Karpas-422 (cell line): Measurements from ENCODE around the gene IMPA2. TPM values are rescaled to one million over a fixed set of nuclear protein-coding genes. Genes with fewer than 3 reads are reported as not detected.

Experiments used
- DNase-seq: peaks from one replicate; pipeline ENCODE4 v3.0.0-alpha.2; 2015
- H2AFZ ChIP-seq: fragments of 200-600 bp; sonication (generic); 2 replicates; pipeline ENCODE4 v1.6.1; 2014; ENCODE audit warnings: antibody characterized with exemption, low read length, mixed read lengths
- H3K27ac ChIP-seq: fragments of 200-600 bp; sonication (generic); 2 replicates; pipeline ENCODE4 v1.5.1; 2014; ENCODE audit warnings: mild to moderate bottlenecking, low read length, moderate library complexity
- H3K27me3 ChIP-seq: fragments of 200-600 bp; sonication (generic); 2 replicates; pipeline ENCODE4 v1.6.1; 2014; ENCODE audit warnings: low read length, mixed read lengths
- H3K36me3 ChIP-seq: fragments of 200-600 bp; sonication (generic); 2 replicates; pipeline ENCODE4 v1.6.1; 2014; ENCODE audit warnings: low read length, mixed read lengths; ENCODE audit not compliant: insufficient read depth
- H3K4me1 ChIP-seq: fragments of 200-600 bp; sonication (generic); 2 replicates; pipeline ENCODE4 v1.6.1; 2014; ENCODE audit warnings: mild to moderate bottlenecking, low read length, mixed read lengths
- H3K4me2 ChIP-seq: fragments of 200-600 bp; sonication (generic); 2 replicates; pipeline ENCODE4 v1.6.1; 2014; ENCODE audit warnings: low read length, low read depth, mild to moderate bottlenecking; ENCODE audit not compliant: poor library complexity, severe bottlenecking
- H3K4me3 ChIP-seq: fragments of 200-600 bp; sonication (generic); 2 replicates; pipeline ENCODE4 v1.5.1; 2014; ENCODE audit warnings: mild to moderate bottlenecking, antibody characterized with exemption, low read length, mixed read lengths
- H3K79me2 ChIP-seq: fragments of 200-600 bp; sonication (generic); 2 replicates; pipeline ENCODE4 v1.6.1; 2014; ENCODE audit warnings: mild to moderate bottlenecking, low read length, mixed read lengths
- H3K9ac ChIP-seq: fragments of 200-600 bp; sonication (generic); 2 replicates; pipeline ENCODE4 v1.6.0; 2014; ENCODE audit warnings: low read length
- H3K9me2 ChIP-seq: fragments of 200-600 bp; sonication (generic), shearing (Covaris generic); replicated peaks from 2 replicates; pipeline ENCODE4 v1.6.0; 2014; ENCODE audit warnings: mild to moderate bottlenecking, low read length, moderate library complexity; ENCODE audit not compliant: insufficient read depth
- H3K9me3 ChIP-seq: fragments of 300-700, 200-600 bp; sonication (generic); 2 replicates; pipeline ENCODE4 v1.6.1; 2014; ENCODE audit warnings: low read length, mixed read lengths
- H4K20me1 ChIP-seq: fragments of 200-600 bp; sonication (generic); 2 replicates; pipeline ENCODE4 v1.6.1; 2014; ENCODE audit warnings: mild to moderate bottlenecking, antibody characterized with exemption, low read length, low read depth; ENCODE audit not compliant: insufficient read depth
- total RNA-seq: library from RNA; depleted of rRNA; stranded (reverse); fragments of >200 nt; shearing (Covaris generic); gene quantifications from 2 replicates; pipeline ENCODE4 v1.2.3, GENCODE V29; 2014; ENCODE audit warnings: low replicate concordance

Gene IMPA2
- total RNA-seq, 1 experiment from 2014 or later = 0.89 TPM

DNA sequence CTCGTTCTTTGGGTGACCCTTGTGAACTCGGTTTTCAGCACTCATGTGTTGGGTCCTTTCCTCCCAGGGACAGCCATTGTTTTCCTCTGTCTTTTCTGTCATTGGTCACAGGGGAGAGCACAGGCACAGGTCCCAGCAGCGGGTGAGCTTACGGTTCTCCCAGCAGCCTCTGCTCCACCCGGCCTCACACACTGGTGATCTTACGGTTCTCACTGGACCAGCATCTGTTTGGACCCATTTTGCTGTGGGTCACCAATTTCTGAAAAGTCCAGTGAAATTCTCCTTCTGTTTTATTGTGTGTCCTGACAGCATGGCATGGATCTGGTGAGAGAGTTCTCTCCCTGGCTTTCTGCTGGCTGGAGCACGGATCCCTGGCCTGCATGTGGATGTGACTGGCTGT is 62.5 kb downstream of the IMPA2 start:
- Histone ChIP-seq H3K27me3 (no peaks in the 10 kb centered on the region), H3K9me3 (no peaks in the 10 kb centered on the region), H3K4me3 (no peak overlapping the region), H3K4me1 (peaks cover 3% of the 10 kb centered on the region), H3K4me2 (no peak overlapping the region), H2AFZ (no peak overlapping the region), H3K79me2 (no peaks in the 10 kb centered on the region), H4K20me1 (no peaks in the 10 kb centered on the region), H3K27ac (no peak overlapping the region), H3K9ac (no peak overlapping the region), H3K9me2 (no peaks in the 10 kb centered on the region), H3K36me3 (no peaks in the 10 kb centered on the region)
- no peak for DNase-seq

DNA sequence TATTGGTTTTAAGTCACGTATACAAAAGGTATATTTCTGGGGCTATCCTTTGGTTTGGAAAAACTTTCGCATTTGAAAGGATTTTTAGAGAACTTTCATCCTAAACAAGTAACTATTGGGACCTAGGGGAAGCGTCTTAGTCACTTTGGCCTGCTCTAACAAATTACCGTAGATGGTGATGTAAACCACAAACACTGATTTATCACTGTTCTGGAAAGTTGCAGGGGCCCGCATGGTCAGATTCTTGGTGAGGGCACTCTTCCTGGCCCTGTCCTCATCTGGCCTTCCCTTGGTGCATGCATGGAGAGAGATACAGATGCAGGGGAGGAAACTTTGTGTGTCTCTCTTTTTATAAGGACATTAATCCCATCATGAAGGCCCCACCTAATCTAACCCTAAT is 63.3 kb downstream of the IMPA2 start:
- H3K79me2 ChIP-seq = no peaks in the 10 kb centered on the region
- no peaks in the 10 kb centered on the region for H3K9me2 ChIP-seq
- H3K9ac ChIP-seq = no peak overlapping the region
- no peaks in the 10 kb centered on the region for H3K36me3 ChIP-seq
- no peaks in the 10 kb centered on the region for H3K27me3 ChIP-seq
- H3K4me3 ChIP-seq = no peak overlapping the region
- no peaks in the 10 kb centered on the region for H4K20me1 ChIP-seq
- H3K9me3 ChIP-seq = no peaks in the 10 kb centered on the region
- no peak overlapping the region for H3K27ac ChIP-seq
- no peak overlapping the region for H3K4me2 ChIP-seq
- no peak for DNase-seq
- peaks cover 10% of the 10 kb centered on the region for H3K4me1 ChIP-seq
- H2AFZ ChIP-seq = no peak overlapping the region

DNA sequence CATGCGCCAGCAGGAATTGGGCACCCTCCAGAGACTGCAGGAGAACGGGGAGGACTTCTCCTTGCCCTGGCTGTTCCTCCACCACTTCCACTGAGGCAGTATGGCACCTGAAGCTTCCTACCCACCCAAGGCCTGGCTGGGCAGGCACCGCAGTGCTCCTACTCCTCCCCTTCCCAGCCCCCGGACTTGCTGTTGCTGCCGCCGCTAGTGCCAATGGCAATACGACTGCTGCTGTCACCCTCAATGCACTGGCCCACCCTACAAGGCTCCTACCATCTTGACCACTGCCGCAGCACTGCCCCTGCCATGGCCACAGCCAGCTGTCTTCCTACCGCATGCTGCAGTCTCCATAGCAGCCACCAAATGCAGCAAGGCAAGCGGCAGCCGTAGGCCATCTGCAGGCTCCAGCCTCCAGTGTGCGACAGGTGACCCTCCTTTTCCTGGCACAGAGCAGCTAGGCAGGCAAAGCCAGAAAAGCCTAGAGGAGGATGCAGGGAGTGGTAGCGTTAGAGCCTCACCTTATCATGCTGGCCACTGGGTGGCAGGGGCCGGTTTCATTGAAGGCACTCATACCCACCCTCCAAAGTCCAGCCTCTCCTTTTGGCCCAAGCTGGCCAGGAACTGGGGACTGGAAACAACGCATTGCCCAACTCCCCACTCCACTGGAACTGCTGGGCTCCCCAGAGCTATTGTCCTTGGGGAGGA is 64.9 kb downstream of the IMPA2 start:
- Histone ChIP-seq H3K79me2 (no peaks in the 10 kb centered on the region), H4K20me1 (no peaks in the 10 kb centered on the region), H3K9me2 (no peaks in the 10 kb centered on the region), H3K9ac (no peak overlapping the region), H2AFZ (no peak overlapping the region), H3K27ac (no peak overlapping the region), H3K36me3 (no peaks in the 10 kb centered on the region), H3K4me1 (peaks cover 27% of the 10 kb centered on the region), H3K27me3 (no peaks in the 10 kb centered on the region), H3K4me2 (no peak overlapping the region), H3K9me3 (no peaks in the 10 kb centered on the region), H3K4me3 (no peak overlapping the region)
- DNase-seq = no peak

DNA sequence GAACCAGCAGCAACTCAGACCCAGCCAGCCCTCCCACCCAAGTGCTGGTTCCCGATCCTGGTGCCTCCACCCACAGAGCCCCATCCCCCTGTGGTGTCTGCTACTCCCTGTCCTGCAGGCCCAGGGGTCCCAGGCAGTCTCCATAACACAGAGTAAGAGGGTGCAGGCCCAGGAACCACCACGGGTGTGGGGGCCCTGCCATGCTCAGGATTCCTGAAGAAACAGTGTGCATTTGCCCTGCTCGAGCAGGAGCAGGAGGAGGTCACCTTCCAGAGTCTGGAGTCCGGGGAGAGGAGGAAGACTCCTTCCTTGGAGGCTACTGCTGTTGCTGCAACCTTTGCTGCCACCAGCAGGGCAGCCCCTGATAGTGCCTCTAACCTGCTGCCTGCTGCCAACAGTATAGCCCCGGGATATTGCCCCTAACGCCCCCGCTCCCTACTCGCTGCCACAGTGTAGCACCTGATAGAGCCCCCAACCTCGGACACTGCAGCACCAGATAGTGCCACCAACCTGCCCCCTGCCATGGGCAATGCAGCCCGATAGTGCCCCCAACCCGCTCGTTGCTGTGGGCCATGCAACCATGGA is 65.5 kb downstream of the IMPA2 start:
- no peaks in the 10 kb centered on the region for H3K9me2 ChIP-seq
- H3K4me1 ChIP-seq = peaks cover 28% of the 10 kb centered on the region
- H4K20me1 ChIP-seq = no peaks in the 10 kb centered on the region
- no peaks in the 10 kb centered on the region for H3K9me3 ChIP-seq
- H3K27ac ChIP-seq = no peak overlapping the region
- H3K27me3 ChIP-seq = no peaks in the 10 kb centered on the region
- no peak overlapping the region for H3K9ac ChIP-seq
- H2AFZ ChIP-seq = no peak overlapping the region
- no peak for DNase-seq
- H3K4me2 ChIP-seq = no peak overlapping the region
- H3K4me3 ChIP-seq = no peak overlapping the region
- H3K36me3 ChIP-seq = no peaks in the 10 kb centered on the region
- no peaks in the 10 kb centered on the region for H3K79me2 ChIP-seq

DNA sequence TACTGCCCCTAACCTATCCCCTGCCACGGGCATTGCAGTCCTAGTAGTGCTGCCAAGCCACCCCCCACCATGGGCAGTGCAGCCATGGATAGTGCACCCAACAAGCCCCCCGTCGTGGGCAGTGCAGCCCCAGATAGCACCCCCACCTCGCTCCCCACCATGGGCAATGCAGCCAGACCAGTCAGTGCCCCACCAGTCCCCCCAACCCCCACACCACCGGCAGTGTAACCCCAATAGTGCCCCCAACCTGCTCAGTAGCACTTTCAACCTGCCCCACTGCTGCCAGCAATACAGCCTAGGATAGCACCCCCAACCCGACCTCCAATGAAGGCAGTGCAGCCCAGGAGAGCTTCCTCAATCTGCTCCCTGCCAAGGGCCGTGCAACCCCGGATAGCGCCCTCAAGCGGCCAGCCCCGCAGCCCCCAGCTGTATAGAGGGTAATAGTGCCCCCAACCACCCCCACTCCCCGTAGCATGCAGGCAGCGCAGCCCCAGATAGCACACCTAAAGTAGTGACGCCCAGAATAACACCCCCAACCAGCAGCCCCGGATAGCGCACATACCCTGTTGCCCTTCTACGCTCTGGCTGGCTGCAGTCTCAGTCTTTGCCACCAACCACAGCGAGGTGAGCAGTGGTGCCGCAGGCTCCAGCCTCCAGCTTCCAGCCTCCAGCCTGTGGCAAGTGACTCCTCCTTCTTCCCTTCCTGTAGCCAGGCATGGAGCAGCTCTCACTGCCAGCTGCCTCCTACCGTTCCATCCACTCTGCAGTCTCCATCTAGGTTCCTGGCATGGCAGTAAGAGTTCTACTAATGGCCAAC is 66.9 kb downstream of the IMPA2 start:
- Histone ChIP-seq H3K9me2 (no peaks in the 10 kb centered on the region), H3K36me3 (no peaks in the 10 kb centered on the region), H3K27ac (no peak overlapping the region), H3K4me3 (no peak overlapping the region), H3K79me2 (no peaks in the 10 kb centered on the region), H3K9ac (no peak overlapping the region), H3K27me3 (no peaks in the 10 kb centered on the region), H3K4me1 (peaks cover 34% of the 10 kb centered on the region), H3K9me3 (no peaks in the 10 kb centered on the region), H3K4me2 (no peak overlapping the region), H2AFZ (no peak overlapping the region), H4K20me1 (no peaks in the 10 kb centered on the region)
- no peak for DNase-seq

DNA sequence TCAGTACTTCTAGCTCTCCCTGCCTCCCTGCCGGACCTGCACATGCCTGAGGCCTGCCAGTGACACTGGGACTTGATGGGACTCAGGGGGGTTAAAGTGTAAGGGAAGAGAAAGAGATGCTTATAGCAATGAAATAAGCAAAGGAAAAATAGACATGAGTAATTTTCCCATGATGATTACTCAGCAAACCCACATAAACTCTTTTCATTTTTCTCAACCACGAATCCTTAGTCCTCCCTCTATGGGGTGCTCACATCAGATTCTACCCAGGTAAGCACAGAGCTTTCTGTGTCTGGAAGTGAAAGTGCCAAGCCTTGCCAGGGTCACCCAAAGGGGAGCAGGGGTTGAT is 67.5 kb downstream of the IMPA2 start:
- H3K4me3 ChIP-seq = no peak overlapping the region
- H3K4me1 ChIP-seq = peaks cover 37% of the 10 kb centered on the region
- H3K9me3 ChIP-seq = no peaks in the 10 kb centered on the region
- no peak overlapping the region for H3K9ac ChIP-seq
- H2AFZ ChIP-seq = no peak overlapping the region
- H4K20me1 ChIP-seq = no peaks in the 10 kb centered on the region
- no peak overlapping the region for H3K4me2 ChIP-seq
- no peaks in the 10 kb centered on the region for H3K36me3 ChIP-seq
- no peaks in the 10 kb centered on the region for H3K27me3 ChIP-seq
- DNase-seq = no peak
- H3K79me2 ChIP-seq = no peaks in the 10 kb centered on the region
- no peak overlapping the region for H3K27ac ChIP-seq
- no peaks in the 10 kb centered on the region for H3K9me2 ChIP-seq

DNA sequence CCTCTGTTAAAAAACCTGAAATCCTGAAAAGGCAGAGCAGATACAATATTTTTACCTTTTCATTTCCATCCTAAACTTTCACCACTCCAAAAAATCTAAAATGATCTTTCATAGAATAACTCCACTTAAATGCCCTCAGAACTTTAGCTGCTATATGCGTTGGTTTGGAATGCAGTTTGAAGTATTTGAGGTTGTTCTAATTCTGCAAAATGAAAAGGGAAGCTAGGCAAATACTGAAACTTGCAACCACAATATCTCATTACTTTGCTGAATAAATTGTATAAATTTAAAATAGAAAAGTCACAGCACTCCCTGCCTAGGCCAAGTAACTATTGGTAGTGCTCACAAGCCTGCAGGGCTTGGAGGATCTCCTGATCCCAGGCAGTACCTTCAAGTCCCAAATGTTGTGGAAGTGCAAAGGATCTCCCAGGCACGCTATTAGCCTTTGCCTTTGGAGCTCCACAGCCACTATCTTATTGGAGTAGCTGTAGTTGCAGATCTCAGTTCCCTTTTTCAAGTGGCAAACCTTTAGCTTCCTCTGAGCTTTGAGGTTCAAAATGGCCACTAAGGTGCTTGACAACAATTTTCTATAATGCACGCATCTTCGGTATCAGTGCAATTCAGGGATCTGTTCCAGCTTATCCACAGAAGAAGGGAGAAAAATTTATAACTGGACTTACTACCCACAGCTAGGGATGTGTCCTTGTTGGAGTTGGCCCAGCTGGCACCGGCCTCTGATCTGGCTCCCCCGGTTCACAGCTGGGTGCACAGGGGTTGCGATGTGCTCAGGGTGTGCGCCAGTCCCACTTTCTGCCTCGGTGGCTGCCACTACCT is 68.9 kb downstream of the IMPA2 start:
- H3K9me2 ChIP-seq = no peaks in the 10 kb centered on the region
- H3K9me3 ChIP-seq = no peaks in the 10 kb centered on the region
- H3K4me1 ChIP-seq = peaks cover 37% of the 10 kb centered on the region
- peak; percentile 79 for DNase-seq
- peak overlapping the region; percentile 38 for H3K9ac ChIP-seq
- peak overlapping the region; percentile 55 for H3K4me2 ChIP-seq
- H3K36me3 ChIP-seq = no peaks in the 10 kb centered on the region
- no peaks in the 10 kb centered on the region for H4K20me1 ChIP-seq
- H3K27me3 ChIP-seq = no peaks in the 10 kb centered on the region
- no peaks in the 10 kb centered on the region for H3K79me2 ChIP-seq
- peak overlapping the region; percentile 79 for H2AFZ ChIP-seq
- H3K27ac ChIP-seq = peak overlapping the region; percentile 81
- peak overlapping the region; percentile 15; the same call in 1 of the 2 replicates for H3K4me3 ChIP-seq

DNA sequence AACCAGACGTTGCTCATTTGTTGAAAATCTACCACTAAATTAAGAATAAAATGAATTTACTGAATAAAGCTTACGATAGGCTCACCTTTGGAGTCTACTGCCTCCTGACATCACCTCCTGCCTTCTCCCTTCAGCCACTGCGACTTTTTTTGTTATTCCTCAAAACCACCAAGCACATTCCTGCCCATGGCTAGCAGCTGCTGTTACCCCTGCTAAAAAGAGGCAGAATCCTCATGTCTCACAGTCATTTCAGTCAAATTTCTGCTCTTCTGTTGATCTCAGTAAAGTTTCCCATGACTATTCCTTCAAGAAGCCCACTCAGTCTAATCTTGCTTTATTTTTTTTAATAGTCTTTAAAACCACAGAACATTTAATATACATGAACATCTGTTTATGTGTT is 71.6 kb downstream of the IMPA2 start:
- Histone ChIP-seq H2AFZ (0 out of 2 replicates have a peak overlapping the region, but pooled peaks have one; percentile 42), H3K36me3 (no peaks in the 10 kb centered on the region), H3K9me2 (no peaks in the 10 kb centered on the region), H3K79me2 (no peaks in the 10 kb centered on the region), H3K27me3 (no peaks in the 10 kb centered on the region), H4K20me1 (no peaks in the 10 kb centered on the region), H3K4me2 (no peak overlapping the region), H3K4me1 (peaks cover 37% of the 10 kb centered on the region), H3K27ac (no peak overlapping the region), H3K9me3 (no peaks in the 10 kb centered on the region), H3K9ac (no peak overlapping the region), H3K4me3 (no peak overlapping the region)
- DNase-seq = no peak
